ENCODE results near the gene SPOCD1.

- TF ChIP-seq, protein P1, sequence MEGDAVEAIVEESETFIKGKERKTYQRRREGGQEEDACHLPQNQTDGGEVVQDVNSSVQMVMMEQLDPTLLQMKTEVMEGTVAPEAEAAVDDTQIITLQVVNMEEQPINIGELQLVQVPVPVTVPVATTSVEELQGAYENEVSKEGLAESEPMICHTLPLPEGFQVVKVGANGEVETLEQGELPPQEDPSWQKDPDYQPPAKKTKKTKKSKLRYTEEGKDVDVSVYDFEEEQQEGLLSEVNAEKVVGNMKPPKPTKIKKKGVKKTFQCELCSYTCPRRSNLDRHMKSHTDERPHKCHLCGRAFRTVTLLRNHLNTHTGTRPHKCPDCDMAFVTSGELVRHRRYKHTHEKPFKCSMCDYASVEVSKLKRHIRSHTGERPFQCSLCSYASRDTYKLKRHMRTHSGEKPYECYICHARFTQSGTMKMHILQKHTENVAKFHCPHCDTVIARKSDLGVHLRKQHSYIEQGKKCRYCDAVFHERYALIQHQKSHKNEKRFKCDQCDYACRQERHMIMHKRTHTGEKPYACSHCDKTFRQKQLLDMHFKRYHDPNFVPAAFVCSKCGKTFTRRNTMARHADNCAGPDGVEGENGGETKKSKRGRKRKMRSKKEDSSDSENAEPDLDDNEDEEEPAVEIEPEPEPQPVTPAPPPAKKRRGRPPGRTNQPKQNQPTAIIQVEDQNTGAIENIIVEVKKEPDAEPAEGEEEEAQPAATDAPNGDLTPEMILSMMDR (conservative IDR thresholded peaks at IDR 0.05; ENCODE audit: low read length), result no peak
- no peak for TF ChIP-seq EZH2phosphoT487 (IDR thresholded peaks at IDR 0.05; ENCODE audit: borderline replicate concordance)
Observed at GRCh38 chr1:31775210-31775999, 40.4 kb downstream of the SPOCD1 start.
